ENCODE results near the gene ELOB. TPM values are rescaled to one million over a fixed set of nuclear protein-coding genes. Genes with fewer than 3 reads are reported as not detected.
"Not testable (repeated sequence)": the region's sequence is repeated elsewhere in the genome, so short reads cannot be mapped to it uniquely, and the experiment has no call there.

ELOB gene
- total RNA-seq, 2 experiments from 2014 or later, result 260 to 318 TPM

DNA sequence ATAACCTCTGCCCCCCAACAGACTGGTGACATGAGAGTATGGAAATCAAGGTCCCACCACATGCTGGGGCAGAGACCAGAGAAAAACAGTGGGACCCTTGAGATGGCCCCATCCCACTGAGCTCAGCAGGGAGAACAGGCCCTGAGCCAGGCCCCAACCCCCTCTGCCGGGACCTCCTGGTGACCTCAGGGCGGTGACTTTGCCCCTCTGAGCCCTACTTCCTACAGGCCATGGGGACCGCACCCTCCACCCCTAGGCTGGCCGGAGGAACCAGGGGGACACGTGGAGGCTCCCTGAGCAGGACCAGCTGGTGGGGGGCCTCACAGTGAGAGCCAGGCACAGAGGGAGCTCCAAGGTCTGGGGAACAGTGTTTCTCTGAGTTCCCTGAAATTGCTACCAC is 38.5 kb downstream of the ELOB start:
- H3K4me3 Mint-ChIP-seq, result no peak overlapping the region
- peaks cover 15% of the 10 kb centered on the region for H3K4me1 Mint-ChIP-seq
- DNase-seq (no peak), ATAC-seq (no peak)
- CTCF ChIA-PET, result interaction anchor here (0.6 kb wide), 1 partner anchor 155 kb away, joined by 4 read pairs; no protein-coding TSS in a partner anchor
- no peaks in the 10 kb centered on the region for H3K36me3 Mint-ChIP-seq
- no peaks in the 10 kb centered on the region for H3K9me3 Mint-ChIP-seq (ENCODE audit: low read depth)
- H3K27ac Mint-ChIP-seq, result no peak overlapping the region
- no peaks in the 10 kb centered on the region for H3K27me3 Mint-ChIP-seq

DNA sequence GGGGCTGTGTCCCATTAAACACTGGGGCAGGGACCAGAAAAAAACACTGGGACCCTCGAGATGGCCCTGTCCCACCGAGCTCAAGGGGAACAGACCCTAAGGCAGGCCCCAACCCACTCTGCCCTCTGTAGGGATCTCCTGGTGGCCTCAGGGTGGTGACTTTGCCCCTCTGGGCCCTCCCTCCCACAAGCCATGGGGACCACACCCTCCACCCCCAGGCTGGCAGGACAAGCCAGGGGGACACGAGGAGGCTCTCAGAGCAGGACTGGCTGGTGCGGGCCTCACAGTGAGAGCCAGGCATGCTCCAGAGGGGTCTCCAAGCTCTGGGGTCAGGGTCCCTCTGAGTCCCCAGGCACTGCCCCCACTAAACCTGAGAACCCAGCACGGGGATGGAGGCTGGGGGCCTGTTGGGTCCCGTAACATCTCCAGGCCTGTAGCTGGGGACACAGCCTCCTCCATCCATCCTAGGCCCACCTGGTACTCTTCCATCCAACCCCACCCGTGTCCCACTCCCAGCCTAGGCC is 39.1 kb downstream of the ELOB start:
- DNase-seq (no peak), ATAC-seq (no peak)
- no peak overlapping the region for H3K4me3 Mint-ChIP-seq
- H3K36me3 Mint-ChIP-seq, result no peaks in the 10 kb centered on the region
- H3K27ac Mint-ChIP-seq, result no peak overlapping the region
- CTCF ChIA-PET, result no interaction called here
- H3K27me3 Mint-ChIP-seq, result no peaks in the 10 kb centered on the region
- H3K4me1 Mint-ChIP-seq, result peaks cover 15% of the 10 kb centered on the region
- no peaks in the 10 kb centered on the region for H3K9me3 Mint-ChIP-seq (ENCODE audit: low read depth)

DNA sequence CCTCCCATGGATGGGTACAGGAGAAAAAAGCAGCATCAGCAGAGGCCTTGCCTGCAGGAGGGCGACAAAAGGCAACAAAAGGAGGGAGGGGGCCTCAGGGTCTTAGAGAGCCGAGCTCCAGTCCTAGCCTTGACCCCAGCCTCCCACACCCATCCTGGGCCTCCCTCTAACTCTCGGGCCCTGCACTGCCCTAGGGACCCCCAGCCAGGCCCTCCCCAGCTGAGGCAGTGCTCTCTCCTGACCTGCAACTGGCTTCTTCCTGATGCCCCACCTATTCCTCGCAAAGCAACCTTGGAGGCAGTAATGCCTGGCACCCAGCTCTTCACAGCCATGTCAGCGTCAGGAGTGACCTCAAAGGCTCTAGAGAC is 39.9 kb downstream of the ELOB start:
- ATAC-seq, result no peak
- CTCF ChIA-PET, result no interaction called here
- H3K36me3 Mint-ChIP-seq, result no peaks in the 10 kb centered on the region

DNA sequence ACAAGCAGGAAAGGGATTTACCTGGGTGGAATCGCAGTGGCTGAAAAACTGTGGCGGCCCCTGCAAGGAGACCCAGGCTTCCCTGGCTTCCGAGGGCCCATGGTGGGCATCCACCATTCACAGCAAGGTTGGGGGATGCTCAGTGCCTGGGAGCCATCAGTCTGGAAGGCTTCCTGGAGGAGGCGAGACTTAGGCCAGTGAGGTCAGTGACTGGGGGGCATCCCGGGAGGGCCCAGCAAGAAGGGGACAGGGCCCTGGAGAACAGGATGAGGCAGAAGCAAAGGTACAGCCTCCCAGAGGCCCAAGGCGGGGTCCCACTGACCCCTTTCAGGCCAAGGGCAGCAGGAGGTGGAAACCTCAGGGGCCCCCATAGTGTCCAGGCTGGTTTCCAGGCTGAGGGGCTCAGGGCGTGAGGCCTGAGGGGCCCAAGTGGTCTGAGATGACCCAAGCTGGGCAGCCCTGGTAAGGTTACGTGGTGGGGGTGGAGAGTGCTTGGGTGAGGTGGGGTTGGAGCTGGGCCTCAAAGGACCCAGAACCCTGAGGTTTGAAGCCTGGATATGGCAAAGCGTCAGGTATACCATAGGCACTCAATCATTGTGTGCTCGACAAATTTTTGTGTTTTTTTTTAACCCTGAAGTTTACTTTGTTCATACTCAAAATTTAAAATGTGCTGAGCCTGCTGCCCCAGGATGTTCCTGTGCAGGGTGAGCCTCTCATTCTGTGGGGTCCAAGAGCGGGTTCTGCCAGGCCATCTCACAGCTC is 40.4 kb downstream of the ELOB start:
- Mint-ChIP-seq H3K4me3 (no peak overlapping the region), H3K27ac (no peak overlapping the region), H3K4me1 (peaks cover 15% of the 10 kb centered on the region), H3K9me3 (ENCODE audit: low read depth) (no peaks in the 10 kb centered on the region), H3K27me3 (peaks cover 3% of the 10 kb centered on the region), H3K36me3 (no peaks in the 10 kb centered on the region)
- ATAC-seq (no peak), DNase-seq (no peak)
- CTCF ChIA-PET, result no interaction called here

More for the DNA sequence above, 39.9 kb downstream of the ELOB start:
- Mint-ChIP-seq H3K27ac (no peak overlapping the region), H3K4me3 (no peak overlapping the region), H3K4me1 (peaks cover 15% of the 10 kb centered on the region), H3K27me3 (peaks cover 3% of the 10 kb centered on the region), H3K9me3 (ENCODE audit: low read depth) (no peaks in the 10 kb centered on the region)
- DNase-seq, result no peak

DNA sequence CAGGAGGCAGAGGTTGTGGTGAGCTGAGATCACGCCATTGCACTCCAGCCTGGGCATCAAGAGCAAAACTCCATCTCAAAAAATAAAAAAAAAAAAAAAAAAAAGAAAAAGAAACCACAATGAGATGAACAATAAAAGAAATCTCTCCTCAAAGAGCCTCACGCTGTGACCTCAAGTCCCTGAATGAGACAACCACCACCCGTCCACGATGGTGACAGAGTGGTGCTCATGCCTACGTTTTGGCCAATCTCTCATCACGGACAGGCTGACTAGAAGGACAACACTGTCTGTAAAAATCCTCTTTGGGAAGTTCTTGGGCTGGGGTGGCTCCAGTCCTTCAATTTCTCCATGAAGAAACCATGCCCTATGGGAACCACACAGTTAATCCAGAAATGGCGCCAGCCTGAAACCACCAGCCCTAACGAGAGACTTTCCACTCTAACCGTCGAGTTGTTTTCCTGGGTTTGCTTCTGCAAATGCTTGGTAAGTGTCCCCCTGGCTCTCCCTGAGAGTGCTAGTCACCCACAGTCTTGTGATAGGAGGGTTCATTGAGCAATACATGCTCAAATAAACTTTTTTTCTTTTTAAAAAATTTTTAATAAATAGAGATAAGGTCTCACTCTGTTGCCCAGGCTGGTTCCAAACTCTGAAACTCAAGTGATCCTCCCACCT is 42.1 kb downstream of the ELOB start:
- Mint-ChIP-seq H3K4me3 (no peak overlapping the region), H3K4me1 (peaks cover 15% of the 10 kb centered on the region), H3K27me3 (peaks cover 3% of the 10 kb centered on the region), H3K36me3 (no peaks in the 10 kb centered on the region), H3K27ac (peak overlapping the region; percentile 8), H3K9me3 (ENCODE audit: low read depth) (no peaks in the 10 kb centered on the region)
- ATAC-seq (peak; percentile 31), DNase-seq (no peak)
- CTCF ChIA-PET, result no interaction called here

DNA sequence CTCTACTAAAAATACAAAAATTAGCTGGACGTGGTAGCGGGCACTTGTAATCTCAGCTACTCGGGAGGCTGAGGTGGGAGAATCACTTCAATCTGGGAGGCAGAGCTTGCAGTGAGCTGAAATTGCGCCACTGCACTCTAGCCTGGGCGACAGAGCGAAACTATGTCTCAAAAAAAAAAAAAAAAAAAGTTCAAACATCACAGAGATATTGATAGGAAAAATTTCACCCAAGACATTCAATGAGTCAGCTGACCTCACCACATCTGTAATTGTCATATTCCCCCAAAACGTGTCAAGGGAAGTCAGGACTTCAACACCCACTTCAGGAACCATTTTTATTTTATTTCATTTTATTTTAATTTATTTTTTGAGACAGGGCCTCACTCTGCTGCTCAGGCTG is 49.0 kb downstream of the ELOB start:
- Mint-ChIP-seq H3K9me3 (ENCODE audit: low read depth) (no peaks in the 10 kb centered on the region), H3K4me3 (no peak overlapping the region), H3K27me3 (peaks cover 18% of the 10 kb centered on the region), H3K4me1 (no peaks in the 10 kb centered on the region), H3K27ac (no peak overlapping the region), H3K36me3 (no peaks in the 10 kb centered on the region)
- ATAC-seq (no peak), DNase-seq (no peak)
- CTCF ChIA-PET, result interaction anchor here (0.7 kb wide), 1 partner anchor 956 kb away, joined by 3 read pairs; no protein-coding TSS in a partner anchor

DNA sequence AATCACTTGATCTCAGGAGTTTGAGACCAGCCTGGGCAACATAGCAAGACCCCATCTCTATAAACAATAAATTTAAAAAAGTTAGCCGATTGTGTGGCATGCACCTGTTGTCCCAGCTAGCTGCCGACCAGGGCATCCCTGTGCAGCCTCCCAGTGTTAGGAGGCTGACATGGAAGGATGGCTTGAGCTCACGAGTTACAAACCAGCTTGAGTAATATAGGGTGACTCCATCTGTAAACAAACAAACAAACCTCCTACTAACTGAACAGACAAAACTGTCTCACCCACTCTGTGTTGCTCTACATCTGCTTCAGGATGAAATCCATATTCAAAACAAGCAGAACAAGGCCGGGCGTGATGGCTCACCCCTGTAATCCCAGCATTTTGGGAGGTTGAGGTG is 50.2 kb downstream of the ELOB start:
- no peaks in the 10 kb centered on the region for H3K9me3 Mint-ChIP-seq (ENCODE audit: low read depth)
- no peaks in the 10 kb centered on the region for H3K36me3 Mint-ChIP-seq
- peaks cover 2% of the 10 kb centered on the region for H3K4me1 Mint-ChIP-seq
- ATAC-seq (no peak), DNase-seq (no peak)
- H3K27ac Mint-ChIP-seq, result no peak overlapping the region
- H3K4me3 Mint-ChIP-seq, result no peak overlapping the region
- CTCF ChIA-PET, result interaction anchor here (0.6 kb wide), 1 partner anchor 390 kb away, joined by 3 read pairs; no protein-coding TSS in a partner anchor
- peaks cover 15% of the 10 kb centered on the region for H3K27me3 Mint-ChIP-seq

DNA sequence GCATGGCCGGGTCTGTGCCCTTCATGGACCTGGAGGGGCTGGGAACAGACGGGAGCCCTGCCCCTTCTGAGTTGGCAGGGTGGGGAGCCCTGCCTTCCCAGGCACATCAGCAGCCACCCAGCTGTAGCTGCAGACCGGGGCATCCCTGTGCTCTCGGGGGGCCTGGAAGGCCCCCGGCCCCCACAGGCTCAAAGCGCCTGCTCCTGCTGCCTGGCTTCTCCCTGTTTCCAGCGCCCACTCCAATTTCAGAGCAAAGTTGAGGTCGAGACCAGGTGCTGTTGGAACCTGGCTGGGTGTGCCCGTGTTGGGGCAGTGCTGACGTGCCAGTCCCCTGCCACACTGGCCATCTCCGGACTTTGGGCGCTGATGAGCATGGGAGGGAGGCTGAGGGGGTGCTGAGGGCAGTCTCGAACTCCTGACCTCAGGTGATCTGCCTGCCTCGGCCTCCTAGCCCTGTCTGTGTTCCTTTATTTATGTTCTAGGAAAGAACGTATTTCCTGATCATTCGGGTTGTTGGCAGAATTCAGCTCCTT is 52.2 kb downstream of the ELOB start:
- Mint-ChIP-seq H3K9me3 (ENCODE audit: low read depth) (no peaks in the 10 kb centered on the region), H3K27me3 (peaks cover 15% of the 10 kb centered on the region), H3K4me3 (no peak overlapping the region), H3K27ac (no peak overlapping the region), H3K4me1 (peaks cover 4% of the 10 kb centered on the region), H3K36me3 (no peaks in the 10 kb centered on the region)
- ATAC-seq (no peak), DNase-seq (no peak)
- CTCF ChIA-PET, result interaction anchor here (0.8 kb wide), 1 partner anchor 42 kb away, joined by 3 read pairs; the partner anchor contains the start of gene KCTD5

DNA sequence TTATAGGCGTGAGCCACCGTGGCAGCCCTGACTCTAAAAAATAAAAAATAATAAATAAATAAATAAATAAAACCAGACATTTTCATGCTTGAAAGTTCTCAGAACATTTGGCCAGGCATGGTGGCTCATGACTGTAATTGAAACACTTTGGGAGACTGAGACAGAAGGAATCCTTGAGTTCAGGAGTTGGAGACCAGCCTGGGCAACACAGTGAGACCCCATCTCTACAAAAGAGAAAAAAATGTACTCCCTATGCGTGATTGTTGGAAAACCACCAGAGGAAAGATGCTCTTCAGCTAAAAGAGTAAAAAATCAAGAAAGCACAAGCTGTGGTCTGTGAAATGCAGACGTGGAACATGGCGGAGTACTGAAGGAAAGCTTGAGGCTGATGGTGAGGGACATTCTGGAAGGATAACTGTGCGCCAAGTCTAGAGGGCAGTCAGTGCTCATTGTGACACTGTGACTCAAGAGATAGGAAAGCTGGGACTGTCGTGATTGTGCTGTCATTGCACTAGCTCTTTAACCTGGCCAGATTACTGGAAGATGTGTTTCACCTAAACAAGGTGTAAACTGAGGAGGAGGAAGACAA is 52.9 kb downstream of the ELOB start:
- CTCF ChIA-PET, result interaction anchor here (0.6 to 0.8 kb wide), 2 partner anchors 42 to 943 kb away, joined by 3 read pairs; partner anchors contain the start of gene KCTD5
- Mint-ChIP-seq H3K4me3 (no peak overlapping the region), H3K27me3 (peaks cover 15% of the 10 kb centered on the region), H3K36me3 (no peaks in the 10 kb centered on the region), H3K27ac (no peak overlapping the region), H3K4me1 (peaks cover 4% of the 10 kb centered on the region), H3K9me3 (ENCODE audit: low read depth) (no peaks in the 10 kb centered on the region)
- ATAC-seq (no peak), DNase-seq (no peak)

DNA sequence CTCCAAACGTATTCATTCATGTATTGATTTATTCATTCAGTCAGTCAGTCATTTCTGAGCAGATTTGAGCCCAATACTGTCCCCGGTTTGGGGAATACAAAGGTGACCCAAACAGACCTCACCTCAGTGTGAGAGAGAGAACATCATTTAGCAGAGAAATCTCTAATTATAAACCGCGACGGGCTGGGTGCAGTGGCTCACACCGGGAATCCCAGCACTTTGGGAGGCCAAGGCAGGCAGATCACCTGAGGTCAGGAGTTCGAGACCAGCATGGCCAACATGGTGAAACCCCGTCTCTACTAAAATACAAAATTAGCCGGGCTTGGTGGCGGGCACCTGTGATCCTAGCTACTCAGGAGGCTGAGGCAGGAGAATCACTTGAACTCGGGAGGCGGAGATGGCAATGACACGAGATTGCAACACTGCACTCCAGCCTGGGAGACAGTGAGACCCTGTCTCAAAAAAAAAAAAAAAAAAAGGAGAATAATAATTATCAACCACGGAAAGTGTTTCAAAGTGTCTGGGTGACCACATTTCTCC is 55.4 kb downstream of the ELOB start:
- DNase-seq; H3K9me3 Mint-ChIP-seq (ENCODE audit: low read depth); H3K36me3 Mint-ChIP-seq; ATAC-seq: not testable (repeated sequence)
- CTCF ChIA-PET, result interaction anchor here (0.7 to 0.8 kb wide), 2 partner anchors 18 to 40 kb away, joined by 3 read pairs; partner anchors contain the start of gene KCTD5
- Mint-ChIP-seq H3K4me1 (peaks cover 10% of the 10 kb centered on the region), H3K27me3 (peaks cover 13% of the 10 kb centered on the region), H3K4me3 (peak overlapping the region; percentile 63), H3K27ac (peak overlapping the region; percentile 70)

Other genes with a start within 250 kb of the ELOB start
- not detected for gene CEMP1, start 245.9 kb downstream of the ELOB start, total RNA-seq
- gene PDPK1, start 239.3 kb downstream of the ELOB start, total RNA-seq, result 10 to 100 TPM; 40.3 to 45.1 TPM
- gene KCTD5, start 94.8 kb downstream of the ELOB start, total RNA-seq, result 10 to 100 TPM; 34.2 to 41.7 TPM
- gene PRSS27, start 57.1 kb downstream of the ELOB start, total RNA-seq, result 1 to 10 TPM; 1.2 to 1.7 TPM
- 100 to 1,000 TPM; 631 to 651 TPM for gene SRRM2, start 24.6 kb downstream of the ELOB start, total RNA-seq
- gene PRSS33, start 10.3 kb upstream of the ELOB start, total RNA-seq, result not detected
- not detected for gene PRSS41, start 21.2 kb upstream of the ELOB start, total RNA-seq
- 10 to 100 TPM in 1 of 2 experiments, 1 to 10 TPM in 1; 6.0 to 10.3 TPM for gene PRSS21, start 40.0 kb upstream of the ELOB start, total RNA-seq
- 1 to 10 TPM; 3.6 to 7.0 TPM for gene ZG16B, start 53.0 kb upstream of the ELOB start, total RNA-seq
- gene PRSS22, start 80.9 kb upstream of the ELOB start, total RNA-seq, result not detected
- gene FLYWCH2, start 105.9 kb upstream of the ELOB start, total RNA-seq, result 10 to 100 TPM; 19.6 to 19.7 TPM
- 10 to 100 TPM; 52.7 to 58.1 TPM for gene FLYWCH1, start 134.7 kb upstream of the ELOB start, total RNA-seq
- gene KREMEN2, start 187.0 kb upstream of the ELOB start, total RNA-seq, result under 1 TPM; 0.35 to 0.40 TPM
- gene PAQR4, start 192.1 kb upstream of the ELOB start, total RNA-seq, result 10 to 100 TPM; 58.7 to 62.9 TPM
- gene PKMYT1, start 203.2 kb upstream of the ELOB start, total RNA-seq, result 100 to 1,000 TPM; 146 to 199 TPM
- gene CLDN9, start 235.6 kb upstream of the ELOB start, total RNA-seq, result under 1 TPM; 0.09 to 0.15 TPM
- not detected for gene CLDN6, start 240.9 kb upstream of the ELOB start, total RNA-seq
- gene TNFRSF12A, start 243.1 kb upstream of the ELOB start, total RNA-seq, result 1 to 10 TPM; 5.5 to 5.9 TPM
- 10 to 100 TPM; 31.8 to 34.3 TPM for gene HCFC1R1, start 246.7 kb upstream of the ELOB start, total RNA-seq
- gene THOC6, start 246.8 kb upstream of the ELOB start, total RNA-seq, result 10 to 100 TPM; 45.6 to 51.5 TPM

All from activated CD8-positive, alpha-beta memory T cell treated with anti-CD3 and anti-CD28 coated beads, Interleukin-2, amount 10 ng/mL, durations not matched to agents 7 days and 5 days (primary cell).